WTC11 (cell line): Measurements from ENCODE around the gene ZNF483. TPM values are rescaled to one million over a fixed set of nuclear protein-coding genes. Genes with fewer than 3 reads are reported as not detected.

Experiments
- ATAC-seq: fragments of 200-7000 bp; cut with Tn5 transposase; 2 replicates; pipeline ENCODE4 v1.10.0; 2021; ENCODE audit warnings: mild to moderate bottlenecking, moderate library complexity
- CTCF ChIA-PET: fragments of 300-600 bp; sonication (Branson Sonifier 250); formaldehyde crosslinking; loops from one replicate; lab custom pipeline; 2021; ENCODE audit warnings: antibody characterized with exemption; lab: Charles Lee
- POLR2A ChIA-PET: fragments of 350-600 bp; sonication (Branson Sonifier 250); formaldehyde crosslinking; loops from one replicate; lab custom pipeline; 2021; ENCODE audit warnings: antibody characterized with exemption; lab: Charles Lee
- DNase-seq: peaks from one replicate; pipeline ENCODE4 v3.0.0; 2021; ENCODE audit warnings: low spot score
- H3K27ac Mint-ChIP-seq: 2 replicates; pipeline ENCODE4 v1.8.0; 2021; ENCODE audit warnings: mixed read lengths
- H3K27me3 Mint-ChIP-seq: 2 replicates; pipeline ENCODE4 v1.8.0; 2021; ENCODE audit warnings: low read depth, mild to moderate bottlenecking, moderate library complexity, mixed read lengths
- H3K36me3 Mint-ChIP-seq: 2 replicates; pipeline ENCODE4 v1.8.0; 2021; ENCODE audit warnings: mixed read lengths
- H3K4me1 Mint-ChIP-seq: 2 replicates; pipeline ENCODE4 v1.8.0; 2022; ENCODE audit warnings: mixed read lengths
- H3K4me3 Mint-ChIP-seq: 2 replicates; pipeline ENCODE4 v1.8.0; 2021; ENCODE audit warnings: mild to moderate bottlenecking, moderate library complexity, mixed read lengths
- H3K9me3 Mint-ChIP-seq: 2 replicates; pipeline ENCODE4 v1.8.0; 2021; ENCODE audit warnings: mixed read lengths
- ESRRA ChIP-seq: sonication (generic); formaldehyde crosslinking; IDR thresholded peaks from 2 replicates; pipeline ENCODE4 v1.8.1; 2022; ENCODE audit warnings: mild to moderate bottlenecking, missing genetic modification reagents, borderline replicate concordance
- FOXK1 ChIP-seq: sonication (generic); formaldehyde crosslinking; IDR thresholded peaks from 2 replicates; pipeline ENCODE4 v1.8.0; 2022; ENCODE audit warnings: mild to moderate bottlenecking, moderate library complexity, missing genetic modification reagents
- HMGA2 ChIP-seq: fragments of 250-450 bp; sonication (Bioruptor Pico); IDR thresholded peaks from 2 replicates; pipeline ENCODE4 v1.4.0; 2021; ENCODE audit warnings: mild to moderate bottlenecking, moderate library complexity
- JAZF1 ChIP-seq: fragments of 250-450 bp; sonication (Bioruptor Pico); IDR thresholded peaks from 2 replicates; pipeline ENCODE4 v1.9.0; 2021; ENCODE audit warnings: moderate library complexity, mild to moderate bottlenecking, inconsistent platforms
- JUN ChIP-seq: sonication (generic); formaldehyde crosslinking; IDR thresholded peaks from 2 replicates; pipeline ENCODE4 v1.8.0; 2023; ENCODE audit warnings: mild to moderate bottlenecking, missing genetic modification reagents
- NFYB ChIP-seq: sonication (generic); formaldehyde crosslinking; conservative IDR thresholded peaks from 2 replicates; pipeline ENCODE4 v1.8.0; 2022; ENCODE audit warnings: low read depth, missing genetic modification reagents
- RELA ChIP-seq: sonication (generic); formaldehyde crosslinking; IDR thresholded peaks from 2 replicates; pipeline ENCODE4 v1.8.1; 2022; ENCODE audit warnings: missing genetic modification reagents, mild to moderate bottlenecking, borderline replicate concordance
- total RNA-seq: library from RNA; stranded (reverse); gene quantifications from 3 replicates; pipeline ENCODE4 v1.2.3, GENCODE V29; 2021
- TF ChIP-seq, protein P1 (sequence below): sonication (generic); formaldehyde crosslinking; IDR thresholded peaks from 2 replicates; pipeline ENCODE4 v1.8.0; 2022; ENCODE audit warnings: mild to moderate bottlenecking, missing genetic modification reagents
- TF ChIP-seq, protein P2 (sequence below): sonication (generic); formaldehyde crosslinking; IDR thresholded peaks from 2 replicates; pipeline ENCODE4 v1.8.0; 2023; ENCODE audit warnings: mild to moderate bottlenecking, missing genetic modification reagents
- TF ChIP-seq, protein P3 (sequence below): fragments of 250-450 bp; sonication (Bioruptor Pico); IDR thresholded peaks from 2 replicates; pipeline ENCODE4 v2.1.2; 2022; ENCODE audit warnings: mild to moderate bottlenecking, moderate library complexity
- TF ChIP-seq, protein P4 (sequence below): sonication (generic); formaldehyde crosslinking; IDR thresholded peaks from 2 replicates; pipeline ENCODE4 v1.8.0; 2023; ENCODE audit warnings: missing genetic modification reagents, mild to moderate bottlenecking, borderline replicate concordance

The ZNF483 gene
- total RNA-seq, 1 experiment from 2014 or later, result 77.4 TPM

DNA sequence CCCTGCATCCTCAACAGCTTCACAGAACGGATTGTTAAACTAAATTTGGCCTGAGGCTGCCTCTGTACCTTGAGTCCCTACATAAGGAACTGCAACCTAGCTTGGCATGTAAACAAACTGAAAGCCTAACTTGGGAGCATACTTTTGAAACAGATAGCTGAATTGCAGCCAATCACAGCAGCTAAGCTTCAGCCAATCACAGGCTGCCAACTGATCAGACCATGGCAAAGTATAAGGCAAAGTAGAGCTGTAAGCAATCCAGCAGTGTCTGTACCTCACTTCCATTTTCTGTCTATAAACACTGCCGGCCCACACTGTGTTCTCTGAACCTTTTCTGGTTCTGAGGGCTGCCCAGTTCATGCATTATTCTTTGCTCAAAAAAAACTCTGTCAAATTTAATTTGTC lies 8.9 kb upstream of the ZNF483 start:
- ChIA-PET POLR2A (interaction anchor here (0.9 to 1.0 kb wide), 2 partner anchors 9 to 32 kb away, joined by 3 to 4 read pairs; partner anchors contain the start of genes ECPAS and ZNF483), CTCF (no interaction called here)
- no peak overlapping the region for H3K4me3 Mint-ChIP-seq
- peak overlapping the region; percentile 71; the same call in 1 of the 2 replicates for H3K27ac Mint-ChIP-seq
- TF ChIP-seq ESRRA (CRISPR knock-in tag) (no peak), NFYB (CRISPR knock-in tag) (peak; percentile 50)
- TF ChIP-seq, protein P1, sequence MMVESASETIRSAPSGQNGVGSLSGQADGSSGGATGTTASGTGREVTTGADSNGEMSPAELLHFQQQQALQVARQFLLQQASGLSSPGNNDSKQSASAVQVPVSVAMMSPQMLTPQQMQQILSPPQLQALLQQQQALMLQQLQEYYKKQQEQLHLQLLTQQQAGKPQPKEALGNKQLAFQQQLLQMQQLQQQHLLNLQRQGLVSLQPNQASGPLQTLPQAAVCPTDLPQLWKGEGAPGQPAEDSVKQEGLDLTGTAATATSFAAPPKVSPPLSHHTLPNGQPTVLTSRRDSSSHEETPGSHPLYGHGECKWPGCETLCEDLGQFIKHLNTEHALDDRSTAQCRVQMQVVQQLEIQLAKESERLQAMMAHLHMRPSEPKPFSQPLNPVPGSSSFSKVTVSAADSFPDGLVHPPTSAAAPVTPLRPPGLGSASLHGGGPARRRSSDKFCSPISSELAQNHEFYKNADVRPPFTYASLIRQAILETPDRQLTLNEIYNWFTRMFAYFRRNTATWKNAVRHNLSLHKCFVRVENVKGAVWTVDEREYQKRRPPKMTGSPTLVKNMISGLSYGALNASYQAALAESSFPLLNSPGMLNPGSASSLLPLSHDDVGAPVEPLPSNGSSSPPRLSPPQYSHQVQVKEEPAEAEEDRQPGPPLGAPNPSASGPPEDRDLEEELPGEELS (CRISPR knock-in tag), result no peak
- DNase-seq (no peak), ATAC-seq (peak; percentile 88)
- H3K27me3 Mint-ChIP-seq, result no peaks in the 10 kb centered on the region
- peaks cover 16% of the 10 kb centered on the region for H3K36me3 Mint-ChIP-seq
- peaks cover 20% of the 10 kb centered on the region for H3K9me3 Mint-ChIP-seq
- peaks cover 15% of the 10 kb centered on the region for H3K4me1 Mint-ChIP-seq

DNA sequence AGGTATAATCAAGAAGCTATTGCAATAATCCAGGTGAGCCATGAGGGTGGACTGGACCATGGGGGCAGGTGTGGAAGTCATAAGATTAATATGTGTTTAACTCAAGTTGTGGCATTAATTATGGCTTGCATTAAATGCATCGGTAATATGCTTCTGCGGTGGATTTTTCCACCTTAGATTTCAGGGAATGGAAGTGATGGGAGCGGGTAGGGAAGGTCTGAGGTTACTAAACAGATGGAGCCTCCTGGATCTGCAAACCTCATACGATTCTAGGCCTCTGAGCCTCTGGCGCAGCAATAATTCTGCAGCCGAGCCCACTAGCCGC lies 286 bp upstream of the ZNF483 start:
- POLR2A ChIA-PET, result interaction anchor here (1.0 to 1.1 kb wide), 4 partner anchors 9 to 42 kb away, joined by 3 to 4 read pairs (median 3); no protein-coding TSS in a partner anchor
- TF ChIP-seq, protein P1 (CRISPR knock-in tag), result no peak
- TF ChIP-seq, protein P2, sequence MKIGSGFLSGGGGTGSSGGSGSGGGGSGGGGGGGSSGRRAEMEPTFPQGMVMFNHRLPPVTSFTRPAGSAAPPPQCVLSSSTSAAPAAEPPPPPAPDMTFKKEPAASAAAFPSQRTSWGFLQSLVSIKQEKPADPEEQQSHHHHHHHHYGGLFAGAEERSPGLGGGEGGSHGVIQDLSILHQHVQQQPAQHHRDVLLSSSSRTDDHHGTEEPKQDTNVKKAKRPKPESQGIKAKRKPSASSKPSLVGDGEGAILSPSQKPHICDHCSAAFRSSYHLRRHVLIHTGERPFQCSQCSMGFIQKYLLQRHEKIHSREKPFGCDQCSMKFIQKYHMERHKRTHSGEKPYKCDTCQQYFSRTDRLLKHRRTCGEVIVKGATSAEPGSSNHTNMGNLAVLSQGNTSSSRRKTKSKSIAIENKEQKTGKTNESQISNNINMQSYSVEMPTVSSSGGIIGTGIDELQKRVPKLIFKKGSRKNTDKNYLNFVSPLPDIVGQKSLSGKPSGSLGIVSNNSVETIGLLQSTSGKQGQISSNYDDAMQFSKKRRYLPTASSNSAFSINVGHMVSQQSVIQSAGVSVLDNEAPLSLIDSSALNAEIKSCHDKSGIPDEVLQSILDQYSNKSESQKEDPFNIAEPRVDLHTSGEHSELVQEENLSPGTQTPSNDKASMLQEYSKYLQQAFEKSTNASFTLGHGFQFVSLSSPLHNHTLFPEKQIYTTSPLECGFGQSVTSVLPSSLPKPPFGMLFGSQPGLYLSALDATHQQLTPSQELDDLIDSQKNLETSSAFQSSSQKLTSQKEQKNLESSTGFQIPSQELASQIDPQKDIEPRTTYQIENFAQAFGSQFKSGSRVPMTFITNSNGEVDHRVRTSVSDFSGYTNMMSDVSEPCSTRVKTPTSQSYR (CRISPR knock-in tag), result no peak
- no peak for TF ChIP-seq HMGA2 (CRISPR knock-in tag)
- no peak for TF ChIP-seq RELA
- TF ChIP-seq, protein P3, sequence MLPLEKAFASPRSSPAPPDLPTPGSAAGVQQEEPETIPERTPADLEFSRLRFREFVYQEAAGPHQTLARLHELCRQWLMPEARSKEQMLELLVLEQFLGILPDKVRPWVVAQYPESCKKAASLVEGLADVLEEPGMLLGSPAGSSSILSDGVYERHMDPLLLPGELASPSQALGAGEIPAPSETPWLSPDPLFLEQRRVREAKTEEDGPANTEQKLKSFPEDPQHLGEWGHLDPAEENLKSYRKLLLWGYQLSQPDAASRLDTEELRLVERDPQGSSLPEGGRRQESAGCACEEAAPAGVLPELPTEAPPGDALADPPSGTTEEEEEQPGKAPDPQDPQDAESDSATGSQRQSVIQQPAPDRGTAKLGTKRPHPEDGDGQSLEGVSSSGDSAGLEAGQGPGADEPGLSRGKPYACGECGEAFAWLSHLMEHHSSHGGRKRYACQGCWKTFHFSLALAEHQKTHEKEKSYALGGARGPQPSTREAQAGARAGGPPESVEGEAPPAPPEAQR, result no peak
- TF ChIP-seq, protein P4, sequence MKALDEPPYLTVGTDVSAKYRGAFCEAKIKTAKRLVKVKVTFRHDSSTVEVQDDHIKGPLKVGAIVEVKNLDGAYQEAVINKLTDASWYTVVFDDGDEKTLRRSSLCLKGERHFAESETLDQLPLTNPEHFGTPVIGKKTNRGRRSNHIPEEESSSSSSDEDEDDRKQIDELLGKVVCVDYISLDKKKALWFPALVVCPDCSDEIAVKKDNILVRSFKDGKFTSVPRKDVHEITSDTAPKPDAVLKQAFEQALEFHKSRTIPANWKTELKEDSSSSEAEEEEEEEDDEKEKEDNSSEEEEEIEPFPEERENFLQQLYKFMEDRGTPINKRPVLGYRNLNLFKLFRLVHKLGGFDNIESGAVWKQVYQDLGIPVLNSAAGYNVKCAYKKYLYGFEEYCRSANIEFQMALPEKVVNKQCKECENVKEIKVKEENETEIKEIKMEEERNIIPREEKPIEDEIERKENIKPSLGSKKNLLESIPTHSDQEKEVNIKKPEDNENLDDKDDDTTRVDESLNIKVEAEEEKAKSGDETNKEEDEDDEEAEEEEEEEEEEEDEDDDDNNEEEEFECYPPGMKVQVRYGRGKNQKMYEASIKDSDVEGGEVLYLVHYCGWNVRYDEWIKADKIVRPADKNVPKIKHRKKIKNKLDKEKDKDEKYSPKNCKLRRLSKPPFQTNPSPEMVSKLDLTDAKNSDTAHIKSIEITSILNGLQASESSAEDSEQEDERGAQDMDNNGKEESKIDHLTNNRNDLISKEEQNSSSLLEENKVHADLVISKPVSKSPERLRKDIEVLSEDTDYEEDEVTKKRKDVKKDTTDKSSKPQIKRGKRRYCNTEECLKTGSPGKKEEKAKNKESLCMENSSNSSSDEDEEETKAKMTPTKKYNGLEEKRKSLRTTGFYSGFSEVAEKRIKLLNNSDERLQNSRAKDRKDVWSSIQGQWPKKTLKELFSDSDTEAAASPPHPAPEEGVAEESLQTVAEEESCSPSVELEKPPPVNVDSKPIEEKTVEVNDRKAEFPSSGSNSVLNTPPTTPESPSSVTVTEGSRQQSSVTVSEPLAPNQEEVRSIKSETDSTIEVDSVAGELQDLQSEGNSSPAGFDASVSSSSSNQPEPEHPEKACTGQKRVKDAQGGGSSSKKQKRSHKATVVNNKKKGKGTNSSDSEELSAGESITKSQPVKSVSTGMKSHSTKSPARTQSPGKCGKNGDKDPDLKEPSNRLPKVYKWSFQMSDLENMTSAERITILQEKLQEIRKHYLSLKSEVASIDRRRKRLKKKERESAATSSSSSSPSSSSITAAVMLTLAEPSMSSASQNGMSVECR, result no peak
- no peak for TF ChIP-seq JAZF1 (CRISPR knock-in tag)
- no peak for TF ChIP-seq FOXK1 (CRISPR knock-in tag)
- no peak for TF ChIP-seq JUN (CRISPR knock-in tag)
- Mint-ChIP-seq H3K4me1 (peaks cover 59% of the 10 kb centered on the region), H3K27me3 (peaks cover 6% of the 10 kb centered on the region; the same call in 1 of the 2 replicates), H3K36me3 (peaks cover 9% of the 10 kb centered on the region), H3K27ac (peak overlapping the region; percentile 20; the same call in 1 of the 2 replicates), H3K4me3 (peak overlapping the region; percentile 84), H3K9me3 (no peaks in the 10 kb centered on the region)
- ATAC-seq (no peak), DNase-seq (no peak)
- CTCF ChIA-PET, result interaction anchor here (0.6 kb wide), 1 partner anchor 14 kb away, joined by 3 read pairs; no protein-coding TSS in a partner anchor
